Activated naive CD4-positive, alpha-beta T cell treated with anti-CD3 and anti-CD28 coated beads, Interleukin-2, amount 50 U/mL, for 72 hours (primary cell): ENCODE measurements around the gene NSUN2. TPM values are rescaled to one million over a fixed set of nuclear protein-coding genes. Genes with fewer than 3 reads are reported as not detected.

Source experiments
- ATAC-seq, 2 donors: fragments of 150-1000 bp; cut with Tn5 transposase; 2 replicates each; pipeline ENCODE4 v1.10.0; 2021; ENCODE audit warnings: mild to moderate bottlenecking in 2 of 2, moderate library complexity in 2 of 2
- DNase-seq, 2 donors: peaks; one replicate each; pipeline ENCODE4 v3.0.0; 2021 to 2022; ENCODE audit warnings: low spot score in 2 of 2
- H3K27ac Mint-ChIP-seq, 2 donors: one replicate each; pipeline ENCODE4 v1.8.0; 2022; ENCODE audit warnings: mild to moderate bottlenecking in 2 of 2, mixed read lengths in 2 of 2
- H3K36me3 Mint-ChIP-seq, 2 donors: one replicate each; pipeline ENCODE4 v1.8.0; 2022; ENCODE audit warnings: mixed read lengths in 2 of 2
- H3K9me3 Mint-ChIP-seq, 2 donors: one replicate each; pipeline ENCODE4 v1.8.0; 2022; ENCODE audit warnings: mixed read lengths in 2 of 2
- total RNA-seq, 2 donors: library from RNA; stranded (reverse); gene quantifications; one replicate each; pipeline ENCODE4 v1.2.3, GENCODE V29; 2022

NSUN2 gene
- total RNA-seq, 2 donors from 2014 or later: 50.6 to 94.0 TPM

DNA sequence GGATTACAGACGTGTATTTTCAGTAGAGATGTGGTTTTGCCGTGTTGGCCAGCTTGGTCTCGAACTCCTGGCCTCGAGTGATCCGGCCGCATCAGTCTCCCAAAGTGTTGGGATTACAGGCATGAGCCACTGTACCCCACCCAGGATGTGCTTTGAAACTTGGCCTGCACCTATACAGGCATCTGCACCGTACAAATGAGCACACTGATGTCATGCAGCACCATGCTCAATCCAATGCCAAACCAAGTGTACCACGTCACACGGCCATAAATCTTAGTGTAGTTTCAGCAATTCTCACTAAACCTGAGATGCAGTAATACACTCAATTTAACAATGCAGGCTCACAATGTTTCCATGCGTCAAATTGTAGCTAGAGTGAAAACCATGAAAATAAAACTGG is 6.3 kb downstream of the NSUN2 start:
- DNase-seq: no peak
- ATAC-seq: no peak
- Mint-ChIP-seq H3K9me3 (peaks cover 5 to 9% of the 10 kb centered on the region in 2 donors), H3K27ac (no peak overlapping the region), H3K36me3 (peaks cover 61 to 84% of the 10 kb centered on the region in 2 donors)

- ATAC-seq (no peak), DNase-seq (no peak)
- Mint-ChIP-seq H3K9me3 (peaks cover 5 to 9% of the 10 kb centered on the region in 2 donors), H3K27ac (peak overlapping the region in 1 of 2 donors; percentile 2), H3K36me3 (peaks cover 62 to 67% of the 10 kb centered on the region in 2 donors)
These were observed 8.9 kb downstream of the NSUN2 start for GRCh38 chr5:6623941-6624340.

GRCh38 chr5:6623228-6623627 is 9.6 kb downstream of the NSUN2 start:
- DNase-seq (no peak), ATAC-seq (no peak)
- Mint-ChIP-seq H3K9me3 (peaks cover 5 to 9% of the 10 kb centered on the region in 2 donors), H3K36me3 (peaks cover 61 to 66% of the 10 kb centered on the region in 2 donors), H3K27ac (no peak overlapping the region)

DNA sequence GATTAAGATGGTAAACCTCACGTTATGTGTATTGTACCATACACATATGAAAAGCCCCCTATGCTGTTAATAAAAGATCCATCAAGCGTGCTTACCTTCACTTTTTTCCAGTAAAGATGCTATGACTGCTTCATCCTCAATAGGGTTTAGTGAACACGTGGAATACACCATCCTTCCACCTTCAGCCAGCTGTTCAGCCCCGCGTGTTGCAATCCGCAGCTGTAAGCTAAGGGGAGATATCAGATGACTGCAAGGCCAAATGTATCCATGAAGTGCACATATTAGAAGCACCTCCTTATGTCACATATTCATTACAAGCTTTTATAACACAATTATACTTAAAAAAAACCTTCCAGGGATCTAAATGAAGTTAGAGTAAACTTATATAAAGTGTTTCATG is 16.2 kb downstream of the NSUN2 start:
- peaks cover 36 to 37% of the 10 kb centered on the region in 2 donors for H3K36me3 Mint-ChIP-seq
- no peak for ATAC-seq
- DNase-seq: no peak
- no peaks in the 10 kb centered on the region for H3K9me3 Mint-ChIP-seq
- H3K27ac Mint-ChIP-seq: no peak overlapping the region

- DNase-seq (no peak), ATAC-seq (no peak)
- H3K9me3 Mint-ChIP-seq: no peaks in the 10 kb centered on the region
- H3K36me3 Mint-ChIP-seq: peaks cover 30 to 34% of the 10 kb centered on the region in 2 donors
- H3K27ac Mint-ChIP-seq: peak overlapping the region; percentile 49 to 91
These were observed 17.6 kb downstream of the NSUN2 start for GRCh38 chr5:6615034-6615815.

- Mint-ChIP-seq H3K27ac (no peak overlapping the region), H3K36me3 (peaks cover 20 to 45% of the 10 kb centered on the region in 2 donors), H3K9me3 (no peaks in the 10 kb centered on the region)
- no peak for ATAC-seq
- DNase-seq: no peak
These were observed 21.2 kb downstream of the NSUN2 start for GRCh38 chr5:6611334-6612256.

GRCh38 chr5:6608016-6608415 is 24.8 kb downstream of the NSUN2 start:
- Mint-ChIP-seq H3K27ac (peak overlapping the region in 1 of 2 donors; percentile 72), H3K36me3 (peaks cover 21 to 34% of the 10 kb centered on the region in 2 donors), H3K9me3 (no peaks in the 10 kb centered on the region)
- DNase-seq (no peak), ATAC-seq (no peak)

DNA sequence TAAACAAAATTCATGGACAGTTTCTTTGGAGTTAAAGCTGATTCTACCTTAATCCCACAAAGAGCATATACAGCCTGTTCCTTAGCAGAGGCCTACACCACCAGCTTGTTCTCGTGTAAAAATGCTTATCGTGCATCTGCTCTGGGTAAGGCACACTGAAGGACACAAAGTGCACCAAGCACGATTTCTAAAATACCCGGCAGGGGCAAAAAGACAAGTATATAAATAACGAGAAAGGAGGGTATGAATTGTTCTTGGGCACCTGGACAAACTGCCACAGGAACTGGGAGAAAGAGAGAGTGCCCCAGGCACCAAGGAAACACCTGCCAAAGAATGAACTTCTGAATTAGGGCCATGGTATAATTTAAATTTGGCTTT is 25.3 kb downstream of the NSUN2 start:
- ATAC-seq (no peak), DNase-seq (no peak)
- no peaks in the 10 kb centered on the region for H3K9me3 Mint-ChIP-seq
- H3K36me3 Mint-ChIP-seq: peaks cover 21 to 38% of the 10 kb centered on the region in 2 donors
- H3K27ac Mint-ChIP-seq: peak overlapping the region in 1 of 2 donors; percentile 72

GRCh38 chr5:6606884-6607558 is 25.8 kb downstream of the NSUN2 start:
- DNase-seq (no peak), ATAC-seq (no peak)
- Mint-ChIP-seq H3K9me3 (no peaks in the 10 kb centered on the region), H3K36me3 (peaks cover 22 to 42% of the 10 kb centered on the region in 2 donors), H3K27ac (peak overlapping the region in 1 of 2 donors; percentile 50)

- Mint-ChIP-seq H3K27ac (no peak overlapping the region), H3K36me3 (peaks cover 25 to 53% of the 10 kb centered on the region in 2 donors), H3K9me3 (no peaks in the 10 kb centered on the region)
- ATAC-seq (no peak), DNase-seq (no peak)
These were observed 27.9 kb downstream of the NSUN2 start for GRCh38 chr5:6604946-6605345.

DNA sequence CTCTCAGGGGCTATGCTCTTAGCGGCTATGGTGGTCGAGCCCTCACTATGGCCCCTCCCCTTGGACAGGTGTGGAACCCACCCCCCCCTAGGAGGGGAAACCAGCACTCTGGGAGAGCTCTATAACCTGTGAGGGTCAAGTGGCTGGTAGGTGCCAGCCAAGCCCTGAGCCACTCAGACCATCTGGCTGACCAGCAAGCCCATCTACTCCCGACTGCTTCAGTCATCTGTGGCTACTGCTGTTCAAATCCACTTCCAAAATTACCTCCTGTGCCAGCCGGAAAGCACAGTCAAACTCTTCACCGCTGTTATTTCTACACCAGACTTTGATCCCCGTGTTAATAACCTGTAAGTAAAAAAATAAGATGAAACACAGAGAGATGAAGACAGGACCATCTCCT is 28.5 kb downstream of the NSUN2 start:
- Mint-ChIP-seq H3K36me3 (peaks cover 25 to 53% of the 10 kb centered on the region in 2 donors), H3K9me3 (no peaks in the 10 kb centered on the region), H3K27ac (no peak overlapping the region)
- ATAC-seq: no peak
- no peak for DNase-seq

DNA sequence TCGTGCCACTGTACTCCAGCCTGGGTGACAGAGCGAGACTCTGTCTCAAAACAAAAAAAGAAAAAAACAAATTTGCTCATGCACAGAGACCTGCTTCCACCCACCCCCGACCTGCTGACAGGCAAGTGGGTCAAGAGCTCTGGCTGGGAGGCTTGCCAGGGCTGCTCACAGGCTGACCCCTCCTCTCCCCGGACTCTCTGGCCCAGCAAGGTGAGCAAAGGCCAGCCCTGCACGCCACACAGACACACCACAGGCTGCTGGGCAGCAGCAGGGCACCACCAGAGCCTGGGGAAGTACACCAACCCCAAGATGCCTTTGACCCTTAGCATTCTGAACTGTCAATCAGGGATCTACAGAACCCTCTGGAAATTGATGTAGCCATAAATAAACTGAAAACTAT is 29.2 kb downstream of the NSUN2 start:
- peaks cover 28 to 58% of the 10 kb centered on the region in 2 donors for H3K36me3 Mint-ChIP-seq
- no peak for ATAC-seq
- no peak for DNase-seq
- no peaks in the 10 kb centered on the region for H3K9me3 Mint-ChIP-seq
- H3K27ac Mint-ChIP-seq: no peak overlapping the region

GRCh38 chr5:6602441-6602840 is 30.4 kb downstream of the NSUN2 start:
- Mint-ChIP-seq H3K36me3 (peaks cover 34 to 67% of the 10 kb centered on the region in 2 donors), H3K9me3 (no peaks in the 10 kb centered on the region), H3K27ac (no peak overlapping the region)
- ATAC-seq: no peak
- no peak for DNase-seq

- H3K36me3 Mint-ChIP-seq: peaks cover 40 to 67% of the 10 kb centered on the region in 2 donors
- ATAC-seq (no peak), DNase-seq (no peak)
- no peaks in the 10 kb centered on the region for H3K9me3 Mint-ChIP-seq
- H3K27ac Mint-ChIP-seq: peak overlapping the region in 1 of 2 donors; percentile 88
These were observed 31.0 kb downstream of the NSUN2 start for GRCh38 chr5:6601816-6602215.

DNA sequence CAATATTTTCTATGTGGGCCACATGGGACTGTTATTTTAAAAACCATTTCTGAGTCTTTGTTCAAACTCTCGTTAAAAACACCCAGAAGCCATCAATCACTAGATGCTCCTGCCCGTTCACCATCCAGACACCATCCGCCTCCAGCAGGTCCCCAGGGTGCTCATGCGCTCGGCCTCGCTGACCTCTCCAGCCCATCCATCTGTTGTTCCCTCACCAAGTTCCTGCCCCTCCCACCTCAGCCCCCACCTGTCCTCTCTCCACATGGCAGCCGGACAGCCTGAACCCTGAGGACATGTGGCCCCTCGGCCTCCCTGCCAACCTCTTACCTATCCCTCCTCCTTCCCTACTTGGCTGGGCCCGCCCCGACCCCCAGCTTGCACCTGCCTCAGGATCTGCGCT is 31.6 kb downstream of the NSUN2 start:
- no peaks in the 10 kb centered on the region for H3K9me3 Mint-ChIP-seq
- H3K27ac Mint-ChIP-seq: peak overlapping the region in 1 of 2 donors; percentile 88
- H3K36me3 Mint-ChIP-seq: peaks cover 42 to 68% of the 10 kb centered on the region in 2 donors
- DNase-seq (no peak), ATAC-seq (no peak)

DNA sequence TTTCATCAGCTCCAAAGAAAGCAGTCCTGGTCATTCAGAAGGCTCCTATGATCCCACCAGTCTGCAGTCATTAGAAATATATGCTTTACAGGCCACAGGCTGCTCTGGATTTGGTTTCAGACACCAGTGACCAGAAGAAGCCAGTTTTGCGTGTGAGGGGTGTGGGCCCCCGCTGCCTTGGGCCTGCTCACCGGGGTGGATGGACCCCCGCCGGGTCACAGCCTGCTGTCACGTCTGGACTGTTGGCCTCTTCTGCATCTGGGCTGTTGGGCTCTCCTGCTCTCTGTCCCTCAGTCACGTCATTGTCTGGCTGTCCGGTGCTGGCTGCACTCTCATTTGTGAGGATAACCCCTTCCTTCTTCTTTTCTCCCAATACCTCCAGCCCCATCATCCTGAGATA is 33.1 kb downstream of the NSUN2 start:
- Mint-ChIP-seq H3K9me3 (no peaks in the 10 kb centered on the region), H3K36me3 (peaks cover 35 to 63% of the 10 kb centered on the region in 2 donors), H3K27ac (no peak overlapping the region)
- no peak for DNase-seq
- no peak for ATAC-seq
